Measurements from ENCODE around the gene RBMS1. TPM values are rescaled to one million over a fixed set of nuclear protein-coding genes. Genes with fewer than 3 reads are reported as not detected.

Gene RBMS1
- total RNA-seq, 2 donors from 2014 or later, result 18.8 to 22.8 TPM

DNA sequence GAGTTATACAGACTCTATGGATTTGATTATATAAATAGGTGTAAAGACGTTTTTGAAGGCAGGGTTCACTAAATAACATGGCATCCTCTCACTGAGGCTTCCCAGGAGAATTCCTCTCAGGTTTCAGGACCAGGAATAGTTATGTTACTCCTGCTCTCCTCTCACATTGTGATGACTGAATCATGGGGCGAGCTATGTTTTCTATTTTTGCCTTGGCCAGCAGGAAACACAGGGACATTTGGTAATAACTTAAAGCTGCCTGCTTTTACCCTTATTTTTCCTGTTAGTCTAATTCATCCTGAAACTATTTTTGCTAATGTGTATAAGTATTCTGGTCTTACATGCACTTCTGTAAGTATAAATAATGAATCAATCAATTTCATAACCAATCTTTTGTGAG is 178.3 kb downstream of the RBMS1 start:
- WGBS, result 63% methylated on average over 2 of the region's 2 CpGs
- H3K4me3 ChIP-seq, result no peak overlapping the region
- no peaks in the 10 kb centered on the region for H3K36me3 ChIP-seq
- TF ChIP-seq POLR2A (IDR thresholded peaks at IDR 0.05) (no peak), POLR2AphosphoS5 (IDR thresholded peaks at IDR 0.05) (no peak), CTCF (IDR thresholded peaks at IDR 0.05) (no peak)
- H3K27me3 ChIP-seq (replicated peaks; ENCODE audit: insufficient read depth), result no peaks in the 10 kb centered on the region
- no peaks in the 10 kb centered on the region for H3K9me3 ChIP-seq
- no peaks in the 10 kb centered on the region for H3K4me1 ChIP-seq (replicated peaks)
- intact Hi-C loops (cut with DNase I), result loop anchor here (5.0 kb wide), 1 partner anchor 677 kb away; no protein-coding TSS in a partner anchor
- no peak for DNase-seq (ENCODE audit: low spot score)
- no peak overlapping the region for H3K27ac ChIP-seq

DNA sequence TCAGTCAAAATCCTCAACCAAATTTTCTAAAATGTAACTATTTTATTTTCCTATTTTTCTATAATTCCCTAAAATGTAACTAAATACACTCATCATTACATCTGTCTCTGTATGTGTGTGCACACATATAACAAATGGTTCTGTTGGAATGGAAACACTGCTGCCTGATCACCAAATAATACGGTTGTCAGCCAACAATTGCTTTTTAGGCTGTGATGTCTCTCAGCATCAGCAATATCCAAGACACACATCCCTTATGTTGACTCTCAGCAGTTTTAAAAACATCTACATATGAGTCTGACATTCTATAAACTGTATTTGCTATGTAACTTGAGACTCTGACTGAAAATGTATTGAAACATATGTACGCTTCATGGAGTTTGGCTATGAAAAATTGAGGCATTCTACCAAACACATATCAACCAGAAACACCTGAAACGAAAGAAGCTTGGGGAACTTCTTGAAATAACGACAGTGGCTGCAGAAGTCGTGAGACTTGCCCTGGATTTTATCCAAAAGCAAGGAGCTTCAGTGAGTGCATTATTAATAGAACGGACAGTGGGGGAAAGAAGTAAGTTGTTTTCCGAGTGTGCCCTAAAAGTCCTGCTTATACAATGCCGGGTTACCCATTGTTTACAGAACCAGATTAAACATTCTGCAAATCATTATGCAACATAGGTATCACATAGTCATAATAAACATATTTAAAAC is 183.3 kb downstream of the RBMS1 start:
- TF ChIP-seq POLR2AphosphoS5 (IDR thresholded peaks at IDR 0.05) (no peak), CTCF (IDR thresholded peaks at IDR 0.05) (no peak), POLR2A (IDR thresholded peaks at IDR 0.05) (no peak)
- Histone ChIP-seq H3K27me3 (replicated peaks; ENCODE audit: insufficient read depth) (no peaks in the 10 kb centered on the region), H3K36me3 (no peaks in the 10 kb centered on the region), H3K9me3 (no peaks in the 10 kb centered on the region), H3K27ac (no peak overlapping the region), H3K4me1 (replicated peaks) (no peaks in the 10 kb centered on the region), H3K4me3 (no peak overlapping the region)
- WGBS, result 45% methylated on average over 8 of the region's 8 CpGs
- intact Hi-C loops (cut with DNase I), result no loop called here
- no peak for DNase-seq (ENCODE audit: low spot score)

- TF ChIP-seq CTCF (IDR thresholded peaks at IDR 0.05), result no peak
- Histone ChIP-seq H3K9me3 (no peaks in the 10 kb centered on the region), H3K4me1 (replicated peaks) (no peaks in the 10 kb centered on the region), H3K4me3 (no peak overlapping the region), H3K27ac (no peak overlapping the region), H3K27me3 (replicated peaks; ENCODE audit: insufficient read depth) (no peaks in the 10 kb centered on the region), H3K36me3 (no peaks in the 10 kb centered on the region)
- intact Hi-C loops (cut with DNase I), result no loop called here
- no peak for DNase-seq (ENCODE audit: low spot score)
These were observed 184.0 kb downstream of the RBMS1 start for GRCh38 chr2:160309585-160309984.

- DNase-seq (ENCODE audit: low spot score), result no peak
- TF ChIP-seq POLR2AphosphoS5 (IDR thresholded peaks at IDR 0.05) (no peak), CTCF (IDR thresholded peaks at IDR 0.05) (no peak), POLR2A (IDR thresholded peaks at IDR 0.05) (no peak)
- intact Hi-C loops (cut with DNase I), result no loop called here
- H3K9me3 ChIP-seq, result no peaks in the 10 kb centered on the region
- no peak overlapping the region for H3K27ac ChIP-seq
- H3K36me3 ChIP-seq, result no peaks in the 10 kb centered on the region
- no peaks in the 10 kb centered on the region for H3K4me1 ChIP-seq (replicated peaks)
- 65% methylated on average over 5 of the region's 5 CpGs for WGBS
- H3K27me3 ChIP-seq (replicated peaks; ENCODE audit: insufficient read depth), result no peaks in the 10 kb centered on the region
- no peak overlapping the region for H3K4me3 ChIP-seq
These were observed 184.7 kb downstream of the RBMS1 start for GRCh38 chr2:160308915-160309314.

GRCh38 chr2:160308476-160308875 is 185.1 kb downstream of the RBMS1 start:
- Histone ChIP-seq H3K27me3 (replicated peaks; ENCODE audit: insufficient read depth) (no peaks in the 10 kb centered on the region), H3K36me3 (no peaks in the 10 kb centered on the region), H3K4me3 (no peak overlapping the region), H3K9me3 (no peaks in the 10 kb centered on the region), H3K4me1 (replicated peaks) (no peaks in the 10 kb centered on the region), H3K27ac (no peak overlapping the region)
- intact Hi-C loops (cut with DNase I), result no loop called here
- TF ChIP-seq POLR2A (IDR thresholded peaks at IDR 0.05) (no peak), CTCF (IDR thresholded peaks at IDR 0.05) (no peak), POLR2AphosphoS5 (IDR thresholded peaks at IDR 0.05) (no peak)
- DNase-seq (ENCODE audit: low spot score), result no peak
- 94% methylated on average over 3 of the region's 3 CpGs for WGBS
